ENCODE data around the gene CFAP97D2.
"Not testable (repeated sequence)": the region's sequence is repeated elsewhere in the genome, so short reads cannot be mapped to it uniquely, and the experiment has no call there.

DNA sequence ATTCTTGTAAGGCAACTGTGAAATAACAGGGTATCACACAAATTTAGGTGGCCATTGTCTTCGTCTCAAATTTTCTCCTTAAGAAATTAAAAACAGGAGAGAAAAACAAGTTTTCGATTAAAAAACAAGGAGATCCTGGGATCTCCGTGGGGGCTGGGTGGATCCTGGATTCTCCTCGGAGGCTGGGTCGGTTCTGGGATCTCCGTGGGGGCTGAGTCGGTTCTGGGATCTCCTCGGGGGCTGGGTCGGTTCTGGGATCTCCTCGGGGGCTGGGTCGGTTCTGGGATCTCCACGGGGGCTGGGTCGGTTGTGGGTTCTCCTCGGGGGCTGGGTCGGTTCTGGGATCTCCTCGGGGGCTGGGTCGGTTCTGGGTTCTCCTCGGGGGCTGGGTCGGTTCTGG, 30.2 kb upstream of the CFAP97D2 start:
- TF ChIP-seq, protein P1, sequence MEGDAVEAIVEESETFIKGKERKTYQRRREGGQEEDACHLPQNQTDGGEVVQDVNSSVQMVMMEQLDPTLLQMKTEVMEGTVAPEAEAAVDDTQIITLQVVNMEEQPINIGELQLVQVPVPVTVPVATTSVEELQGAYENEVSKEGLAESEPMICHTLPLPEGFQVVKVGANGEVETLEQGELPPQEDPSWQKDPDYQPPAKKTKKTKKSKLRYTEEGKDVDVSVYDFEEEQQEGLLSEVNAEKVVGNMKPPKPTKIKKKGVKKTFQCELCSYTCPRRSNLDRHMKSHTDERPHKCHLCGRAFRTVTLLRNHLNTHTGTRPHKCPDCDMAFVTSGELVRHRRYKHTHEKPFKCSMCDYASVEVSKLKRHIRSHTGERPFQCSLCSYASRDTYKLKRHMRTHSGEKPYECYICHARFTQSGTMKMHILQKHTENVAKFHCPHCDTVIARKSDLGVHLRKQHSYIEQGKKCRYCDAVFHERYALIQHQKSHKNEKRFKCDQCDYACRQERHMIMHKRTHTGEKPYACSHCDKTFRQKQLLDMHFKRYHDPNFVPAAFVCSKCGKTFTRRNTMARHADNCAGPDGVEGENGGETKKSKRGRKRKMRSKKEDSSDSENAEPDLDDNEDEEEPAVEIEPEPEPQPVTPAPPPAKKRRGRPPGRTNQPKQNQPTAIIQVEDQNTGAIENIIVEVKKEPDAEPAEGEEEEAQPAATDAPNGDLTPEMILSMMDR (IDR thresholded peaks at IDR 0.05; ENCODE audit: poor library complexity, severe bottlenecking) = not testable (repeated sequence)
- TF ChIP-seq EZH2 (IDR thresholded peaks at IDR 0.05; ENCODE audit: borderline replicate concordance, insufficient read depth, low read length, poor library complexity, severe bottlenecking); POLR2AphosphoS5 (IDR thresholded peaks at IDR 0.05); SMC3 (conservative IDR thresholded peaks at IDR 0.05; ENCODE audit: poor library complexity); TAF1 (IDR thresholded peaks at IDR 0.05; ENCODE audit: low read depth); EP300 (conservative IDR thresholded peaks at IDR 0.05; ENCODE audit: poor library complexity, severe bottlenecking); MXI1 (conservative IDR thresholded peaks at IDR 0.05; ENCODE audit: poor library complexity, severe bottlenecking): not testable (repeated sequence)

All from neural cell (in vitro differentiated cells).